ENCODE data around the gene AQP1.

The AQP1 gene

GRCh38 chr7:30965883-30966282, 54.2 kb downstream of the AQP1 start:
- TF ChIP-seq CTCF (IDR thresholded peaks at IDR 0.05; ENCODE audit: unreplicated experiment in 3 of 3), result no peak
- H3K27ac Mint-ChIP-seq, result no peak overlapping the region
- H3K36me3 Mint-ChIP-seq (ENCODE audit: low read depth), result no peaks in the 10 kb centered on the region
- H3K4me3 Mint-ChIP-seq, result no peak overlapping the region
- peaks cover 41% of the 10 kb centered on the region for H3K27me3 Mint-ChIP-seq (ENCODE audit: low read depth)
- no peaks in the 10 kb centered on the region for H3K9me3 Mint-ChIP-seq
- no peaks in the 10 kb centered on the region for H3K4me1 Mint-ChIP-seq

- H3K9me3 Mint-ChIP-seq, result no peaks in the 10 kb centered on the region
- H3K4me3 Mint-ChIP-seq, result no peak overlapping the region
- no peak overlapping the region for H3K27ac Mint-ChIP-seq
- no peaks in the 10 kb centered on the region for H3K36me3 Mint-ChIP-seq (ENCODE audit: low read depth)
- no peaks in the 10 kb centered on the region for H3K4me1 Mint-ChIP-seq
- peaks cover 48% of the 10 kb centered on the region for H3K27me3 Mint-ChIP-seq (ENCODE audit: low read depth)
- TF ChIP-seq CTCF (IDR thresholded peaks at IDR 0.05; ENCODE audit: unreplicated experiment in 3 of 3), result no peak
Measured at GRCh38 chr7:30968294-30968693, 56.6 kb downstream of the AQP1 start.

- Mint-ChIP-seq H3K36me3 (ENCODE audit: low read depth) (no peaks in the 10 kb centered on the region), H3K4me1 (no peaks in the 10 kb centered on the region), H3K9me3 (no peaks in the 10 kb centered on the region), H3K27ac (no peak overlapping the region), H3K27me3 (ENCODE audit: low read depth) (peaks cover 51% of the 10 kb centered on the region), H3K4me3 (no peak overlapping the region)
- no peak for TF ChIP-seq CTCF (IDR thresholded peaks at IDR 0.05; ENCODE audit: unreplicated experiment in 3 of 3)
Measured at GRCh38 chr7:30968747-30969603, 57.3 kb downstream of the AQP1 start.

- Mint-ChIP-seq H3K27ac (no peak overlapping the region), H3K9me3 (no peaks in the 10 kb centered on the region), H3K4me1 (no peaks in the 10 kb centered on the region), H3K36me3 (ENCODE audit: low read depth) (no peaks in the 10 kb centered on the region), H3K27me3 (ENCODE audit: low read depth) (peaks cover 50% of the 10 kb centered on the region), H3K4me3 (no peak overlapping the region)
- TF ChIP-seq CTCF (IDR thresholded peaks at IDR 0.05; ENCODE audit: unreplicated experiment in 3 of 3), result no peak
Measured at GRCh38 chr7:30969604-30969970, 57.9 kb downstream of the AQP1 start.

- Mint-ChIP-seq H3K4me1 (no peaks in the 10 kb centered on the region), H3K27me3 (ENCODE audit: low read depth) (peaks cover 48% of the 10 kb centered on the region), H3K36me3 (ENCODE audit: low read depth) (no peaks in the 10 kb centered on the region), H3K4me3 (no peak overlapping the region), H3K9me3 (no peaks in the 10 kb centered on the region), H3K27ac (no peak overlapping the region)
- no peak for TF ChIP-seq CTCF (IDR thresholded peaks at IDR 0.05; ENCODE audit: unreplicated experiment in 3 of 3)
Measured at GRCh38 chr7:30970074-30970473, 58.4 kb downstream of the AQP1 start.

GRCh38 chr7:30970594-30971094, 59.0 kb downstream of the AQP1 start:
- no peak for TF ChIP-seq CTCF (IDR thresholded peaks at IDR 0.05; ENCODE audit: unreplicated experiment in 3 of 3)
- Mint-ChIP-seq H3K27ac (no peak overlapping the region), H3K36me3 (ENCODE audit: low read depth) (no peaks in the 10 kb centered on the region)

More at GRCh38 chr7:30970594-30971094, 59.0 kb downstream of the AQP1 start:
- H3K27me3 Mint-ChIP-seq (ENCODE audit: low read depth), result peaks cover 46% of the 10 kb centered on the region
- no peaks in the 10 kb centered on the region for H3K4me1 Mint-ChIP-seq
- H3K4me3 Mint-ChIP-seq, result no peak overlapping the region
- no peaks in the 10 kb centered on the region for H3K9me3 Mint-ChIP-seq
